ENCODE measurements around the gene SORCS2.

GRCh38 chr4:7301126-7301785, 108.9 kb downstream of the SORCS2 start:
- TF ChIP-seq CTCF (IDR thresholded peaks at IDR 0.05; ENCODE audit: low read length) = no peak
- no peak for TF ChIP-seq EZH2 (IDR thresholded peaks at IDR 0.05; ENCODE audit: borderline replicate concordance, low read length)

Measured in OCI-LY1 (cell line).